Adrenal gland (tissue), 12 donors: ENCODE measurements around the gene FBRSL1. TPM values are rescaled to one million over a fixed set of nuclear protein-coding genes. Genes with fewer than 3 reads are reported as not detected.
A peak's percentile ranks its signal among the peaks of the same experiment; 100 is the strongest.

Experiments
- DNase-seq, 7 donors: peaks; one replicate each; pipeline ENCODE4 v3.0.0-alpha.2; 2019 to 2020
- H3K27ac ChIP-seq, 5 donors: fragments of 200-600 bp; sonication (generic) in 4 of 5; 1 replicate in 3 of 5; 2 replicates in 2 of 5; pipeline versions ENCODE4 v1.5.1 to v1.8.0; 2016 to 2020; ENCODE audit warnings: mild to moderate bottlenecking in 1 of 5
- H3K27me3 ChIP-seq: fragments of 200-600 bp; 2 replicates; pipeline ENCODE4 v1.8.0; 2021
- H3K36me3 ChIP-seq, 2 donors: fragments of 200-600 bp; replicated peaks in 1 of 2; 1 replicate in 1 of 2; 2 replicates in 1 of 2; pipeline versions ENCODE4 v1.5.1 to v1.8.0; 2018 to 2022
- H3K4me1 ChIP-seq, 2 donors: fragments of 200-600 bp; replicated peaks in 1 of 2; 1 replicate in 1 of 2; 2 replicates in 1 of 2; pipeline versions ENCODE4 v1.5.1 to v1.8.0; 2018 to 2021
- H3K4me3 ChIP-seq, 4 donors: fragments of 200-600 bp; sonication (generic) in 3 of 4; one replicate each; pipeline ENCODE4 v1.5.1; 2016 to 2018
- H3K9me3 ChIP-seq, 3 donors: fragments of 200-600 bp; sonication (generic) in 1 of 3; replicated peaks in 1 of 3; 1 replicate in 2 of 3; 2 replicates in 1 of 3; pipeline versions ENCODE4 v1.5.1 to v1.8.0; 2016 to 2021
- POLR2A ChIP-seq, 2 donors: fragments of 450-650 bp; IDR thresholded peaks; one replicate each; pipeline ENCODE4 v1.6.1; 2017; ENCODE audit warnings: antibody characterized with exemption in 2 of 2, mild to moderate bottlenecking in 2 of 2, moderate library complexity in 1 of 2
- WGBS, 4 donors: extraction: QIAGEN DNeasy Blood & Tissue Kit in 2 of 4; methylation state at CpG; one replicate each; pipeline versions ENCODE4 v1.1.5 to v1.1.7; 2013 to 2017; 5-methylcytosine and 5-hydroxymethylcytosine counted together
- intact Hi-C, 2 donors: fragments of 100-400 bp; cut with DNase I; formaldehyde crosslinking; loops; one replicate each; pipeline versions ENCODE4 v1.14.1 to v1.15.0; 2022 to 2023
- polyA plus RNA-seq, 3 donors: library from polyadenylated mRNA; stranded (reverse); fragments of 200-250 nt in 2 of 3; fragments of 350-450 nt in 1 of 3; fragmentation: Illumina TruSeq in 1 of 3; extraction: RNeasy Lipid Tissue Mini Kit (QIAGEN cat#74804) in 1 of 3; gene quantifications; one replicate each; pipeline ENCODE4 v1.2.3, GENCODE V29; 2013 to 2014
- total RNA-seq, 9 donors: library from RNA; depleted of rRNA in 4 of 9; stranded (reverse); fragments of >200 nt in 4 of 9; fragments of 120-200 nt in 1 of 9; fragmentation: NEBNext Ultra II Directional in 1 of 9; extraction: Animal tissue kit (Norgen Biotek cat#: 25700) in 1 of 9; gene quantifications; one replicate each; pipeline versions ENCODE4 v1.1.0 to v1.2.4, GENCODE V29; 2013 to 2023
- TF ChIP-seq, protein P1 (sequence below), 6 experiments: fragments of 450-650 bp in 4 of 6; fragments of 200-600 bp in 2 of 6; sonication (generic) in 1 of 6; IDR thresholded peaks; 1 replicate in 5 of 6; 2 replicates in 1 of 6; pipeline versions ENCODE4 v1.5.1 to v1.8.0; 2016 to 2021; ENCODE audit warnings: antibody characterized with exemption in 6 of 6, mild to moderate bottlenecking in 2 of 6, moderate library complexity in 1 of 6
- donor health status: healthy with polysubstance abuse.
- donor health status: Bipolar disorder and iron deficiency.
- donor health status: DM: yes; HTN: yes; CAD: no.
- donor health status: DM: no; HTN: no; CAD: no.
- donor health status: DM: no; HTN: no; CAD: no.
- donor health status: DM: yes; HTN: yes; CAD: no.

FBRSL1 gene
- total and polyA plus RNA-seq, 12 donors, result 5.3 to 63.8 (median 26.9) TPM

DNA sequence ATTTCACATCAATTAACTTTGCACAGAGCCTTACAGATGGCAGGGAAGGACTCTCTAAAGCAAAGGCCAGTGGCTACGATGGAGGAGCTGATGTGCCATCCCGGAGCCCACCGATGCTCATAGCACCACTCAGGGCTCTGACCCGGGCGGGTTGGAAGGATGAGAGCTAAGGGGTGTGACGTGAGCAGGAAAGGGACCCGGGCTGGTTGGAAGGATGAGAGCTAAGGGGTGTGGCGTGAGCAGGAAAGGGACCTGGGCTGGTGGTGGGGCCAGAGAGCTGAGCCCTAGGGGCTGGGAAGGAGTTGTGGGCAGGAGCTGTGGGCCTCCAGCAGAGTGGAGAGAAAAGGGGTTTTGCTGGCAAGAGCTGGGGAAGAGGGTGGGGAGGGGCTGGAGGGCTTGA, 3.8 kb upstream of the FBRSL1 start:
- DNase-seq, result no peak
- Histone ChIP-seq H3K36me3 (no peaks in the 10 kb centered on the region), H3K4me1 (peaks cover 10 to 11% of the 10 kb centered on the region in 2 donors), H3K9me3 (no peaks in the 10 kb centered on the region), H3K27me3 (no peaks in the 10 kb centered on the region), H3K27ac (no peak overlapping the region), H3K4me3 (no peak overlapping the region)
- TF ChIP-seq, protein P1, sequence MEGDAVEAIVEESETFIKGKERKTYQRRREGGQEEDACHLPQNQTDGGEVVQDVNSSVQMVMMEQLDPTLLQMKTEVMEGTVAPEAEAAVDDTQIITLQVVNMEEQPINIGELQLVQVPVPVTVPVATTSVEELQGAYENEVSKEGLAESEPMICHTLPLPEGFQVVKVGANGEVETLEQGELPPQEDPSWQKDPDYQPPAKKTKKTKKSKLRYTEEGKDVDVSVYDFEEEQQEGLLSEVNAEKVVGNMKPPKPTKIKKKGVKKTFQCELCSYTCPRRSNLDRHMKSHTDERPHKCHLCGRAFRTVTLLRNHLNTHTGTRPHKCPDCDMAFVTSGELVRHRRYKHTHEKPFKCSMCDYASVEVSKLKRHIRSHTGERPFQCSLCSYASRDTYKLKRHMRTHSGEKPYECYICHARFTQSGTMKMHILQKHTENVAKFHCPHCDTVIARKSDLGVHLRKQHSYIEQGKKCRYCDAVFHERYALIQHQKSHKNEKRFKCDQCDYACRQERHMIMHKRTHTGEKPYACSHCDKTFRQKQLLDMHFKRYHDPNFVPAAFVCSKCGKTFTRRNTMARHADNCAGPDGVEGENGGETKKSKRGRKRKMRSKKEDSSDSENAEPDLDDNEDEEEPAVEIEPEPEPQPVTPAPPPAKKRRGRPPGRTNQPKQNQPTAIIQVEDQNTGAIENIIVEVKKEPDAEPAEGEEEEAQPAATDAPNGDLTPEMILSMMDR (IDR thresholded peaks at IDR 0.05), result no peak
- no peak for TF ChIP-seq POLR2A (IDR thresholded peaks at IDR 0.05)
- WGBS, 4 donors, result 75 to 88% (median 83%) methylated on average over 8 of the region's 8 CpGs
- intact Hi-C loops, result no loop called here

DNA sequence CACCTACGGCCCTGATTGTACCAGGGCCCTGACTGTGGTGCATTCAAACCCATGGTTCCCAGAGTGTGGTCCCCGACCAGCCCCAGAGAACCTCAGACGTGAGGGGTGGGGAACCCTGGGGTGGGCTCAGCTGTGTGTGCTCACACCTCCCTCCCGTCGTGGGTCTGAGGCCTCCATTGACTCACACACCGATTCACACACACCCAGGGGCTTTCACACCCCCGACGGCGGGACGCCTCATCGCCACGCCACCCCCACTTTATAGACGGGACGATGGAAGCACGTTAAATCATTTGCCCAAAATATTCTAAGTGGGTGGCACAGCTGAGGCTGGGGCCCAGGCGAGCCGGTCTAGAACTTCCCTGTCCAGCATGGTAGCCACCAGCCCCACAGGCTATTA, 3.4 kb upstream of the FBRSL1 start:
- H3K4me1 ChIP-seq, result peaks cover 15% of the 10 kb centered on the region in 2 donors
- WGBS, 4 donors, result 88 to 92% (median 89%) methylated on average over 15 to 17 of the region's 17 CpGs

GRCh38 chr12:132487311-132487741, 2.6 kb upstream of the FBRSL1 start:
- intact Hi-C loops, result no loop called here

More for the DNA sequence above, 3.4 kb upstream of the FBRSL1 start:
- no peaks in the 10 kb centered on the region for H3K36me3 ChIP-seq
- no peaks in the 10 kb centered on the region for H3K9me3 ChIP-seq
- no peak for DNase-seq
- H3K27ac ChIP-seq, result no peak overlapping the region
- TF ChIP-seq POLR2A (IDR thresholded peaks at IDR 0.05), result no peak
- TF ChIP-seq, protein P1 (IDR thresholded peaks at IDR 0.05), result no peak
- H3K4me3 ChIP-seq, result no peak overlapping the region
- intact Hi-C loops, result no loop called here
- H3K27me3 ChIP-seq, result no peaks in the 10 kb centered on the region

DNA sequence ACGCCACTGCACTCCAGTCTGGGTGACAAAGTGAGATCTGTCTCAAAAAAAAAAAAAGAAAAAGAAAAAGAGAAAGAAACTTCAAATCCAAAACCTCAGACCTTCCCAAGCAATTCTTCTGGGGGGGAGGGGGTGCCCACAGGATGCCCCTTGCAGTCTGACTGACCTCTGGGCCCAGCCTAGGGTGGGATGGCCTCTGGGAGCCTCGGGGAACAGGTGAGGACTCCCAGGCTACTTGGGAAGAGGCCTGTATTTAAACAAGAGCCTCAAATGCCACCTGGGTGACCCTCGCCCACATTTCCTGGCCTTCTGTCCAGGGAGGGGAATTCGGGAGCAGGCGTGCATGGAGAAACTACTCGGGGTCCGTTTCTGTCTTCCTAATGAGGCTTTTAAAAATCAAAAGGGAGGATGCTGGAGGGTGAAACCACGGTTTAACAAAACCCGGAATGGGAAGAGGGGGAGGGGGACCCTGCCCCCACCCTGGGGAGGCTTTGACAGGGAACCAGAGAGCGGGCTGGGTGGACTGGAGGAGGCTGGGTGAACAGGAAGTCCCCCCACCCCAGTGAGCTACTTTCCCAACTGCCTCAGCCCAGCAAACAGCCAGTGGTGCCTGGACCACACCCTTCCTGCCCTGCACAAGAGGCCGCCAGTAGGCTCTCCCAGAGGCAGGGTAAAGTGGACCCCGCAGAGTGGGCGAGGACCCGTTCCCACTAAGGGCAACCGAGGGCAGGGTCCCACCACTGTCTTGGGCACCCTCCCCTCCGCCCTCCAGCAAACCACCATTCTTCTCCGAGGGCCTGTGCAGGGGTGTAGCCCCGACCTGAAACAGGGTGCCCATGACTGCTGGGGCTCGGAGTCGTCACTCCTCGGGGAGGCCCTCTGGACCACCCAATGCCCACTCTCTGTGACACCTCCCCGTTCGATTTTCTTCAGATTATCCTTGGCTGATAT, 1.5 kb upstream of the FBRSL1 start:
- H3K27ac ChIP-seq, result peak overlapping the region in 2 of 5 donors; percentile 72 to 78
- H3K27me3 ChIP-seq, result no peaks in the 10 kb centered on the region
- TF ChIP-seq, protein P1 (IDR thresholded peaks at IDR 0.05), result no peak
- TF ChIP-seq POLR2A (IDR thresholded peaks at IDR 0.05), result no peak
- peaks cover 30 to 33% of the 10 kb centered on the region in 2 donors for H3K4me1 ChIP-seq
- intact Hi-C loops, result no loop called here
- H3K9me3 ChIP-seq, result no peaks in the 10 kb centered on the region
- DNase-seq, result peak in 1 of 7 donors; percentile 38
- 56 to 70% (median 62%) methylated on average over 19 to 23 of the region's 23 CpGs for WGBS, 4 donors
- no peaks in the 10 kb centered on the region for H3K36me3 ChIP-seq
- peak overlapping the region in 1 of 4 donors; percentile 95 for H3K4me3 ChIP-seq

More at GRCh38 chr12:132487311-132487741, 2.6 kb upstream of the FBRSL1 start:
- peaks cover 22 to 23% of the 10 kb centered on the region in 2 donors for H3K4me1 ChIP-seq
- H3K4me3 ChIP-seq, result no peak overlapping the region
- H3K27ac ChIP-seq, result no peak overlapping the region
- no peaks in the 10 kb centered on the region for H3K36me3 ChIP-seq
- TF ChIP-seq POLR2A (IDR thresholded peaks at IDR 0.05), result no peak
- TF ChIP-seq, protein P1 (IDR thresholded peaks at IDR 0.05), result no peak
- H3K9me3 ChIP-seq, result no peaks in the 10 kb centered on the region
- no peak for DNase-seq
- 82 to 94% (median 92%) methylated on average over 3 to 14 of the region's 14 CpGs for WGBS, 4 donors
- no peaks in the 10 kb centered on the region for H3K27me3 ChIP-seq
